Measurements from ENCODE around the gene ZFP69B. TPM values are rescaled to one million over a fixed set of nuclear protein-coding genes. Genes with fewer than 3 reads are reported as not detected.

The ZFP69B gene
- 1 to 10 TPM; 3.5 to 4.1 TPM for total RNA-seq

DNA sequence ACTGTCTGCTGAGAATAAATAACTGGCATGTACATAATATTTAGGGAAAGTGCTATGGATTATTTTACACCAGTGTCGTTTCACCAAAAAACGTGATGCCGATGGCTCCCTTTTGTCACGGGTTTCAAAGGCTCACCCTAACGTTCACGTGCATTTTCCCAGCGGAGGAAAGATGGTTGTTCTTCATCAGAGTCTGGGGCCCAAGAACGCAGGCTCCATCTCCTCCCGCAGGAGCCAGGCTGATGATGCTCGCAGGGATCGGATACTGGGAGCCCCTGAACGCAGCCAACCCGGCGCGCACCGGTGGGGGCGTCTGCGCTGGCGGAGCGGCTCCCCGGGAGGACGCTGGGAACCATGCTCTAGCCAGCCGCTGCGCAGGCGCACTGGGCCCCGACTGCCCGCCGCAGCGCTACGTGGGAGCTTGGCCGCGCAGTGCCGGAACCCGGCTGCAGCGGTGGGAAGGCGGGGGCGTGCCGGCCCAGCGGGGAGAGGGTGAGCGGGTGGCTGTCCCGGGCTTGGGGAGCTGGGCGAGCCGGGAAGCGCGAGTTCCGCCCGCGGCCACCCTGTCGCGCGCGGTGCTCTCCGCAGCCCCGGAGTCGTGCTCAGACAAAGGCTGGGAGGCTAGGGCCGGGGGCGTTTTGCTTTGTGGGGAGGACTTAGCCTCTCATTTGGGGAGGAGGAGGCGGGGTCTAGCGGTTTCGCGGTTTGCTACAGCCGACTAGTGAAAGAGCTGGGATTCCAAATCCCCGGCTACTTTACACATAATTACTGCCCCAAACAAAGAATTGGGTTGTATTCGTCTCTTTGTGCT lies at the start of gene ZFP69B:
TSS of gene ZFP69B (plus strand) at position 793 of the 811 bp plus-strand sequence. CDS start 486 bp downstream, outside the sequence.
- peak; percentile 61 for ATAC-seq
- TF ChIP-seq, protein P1, sequence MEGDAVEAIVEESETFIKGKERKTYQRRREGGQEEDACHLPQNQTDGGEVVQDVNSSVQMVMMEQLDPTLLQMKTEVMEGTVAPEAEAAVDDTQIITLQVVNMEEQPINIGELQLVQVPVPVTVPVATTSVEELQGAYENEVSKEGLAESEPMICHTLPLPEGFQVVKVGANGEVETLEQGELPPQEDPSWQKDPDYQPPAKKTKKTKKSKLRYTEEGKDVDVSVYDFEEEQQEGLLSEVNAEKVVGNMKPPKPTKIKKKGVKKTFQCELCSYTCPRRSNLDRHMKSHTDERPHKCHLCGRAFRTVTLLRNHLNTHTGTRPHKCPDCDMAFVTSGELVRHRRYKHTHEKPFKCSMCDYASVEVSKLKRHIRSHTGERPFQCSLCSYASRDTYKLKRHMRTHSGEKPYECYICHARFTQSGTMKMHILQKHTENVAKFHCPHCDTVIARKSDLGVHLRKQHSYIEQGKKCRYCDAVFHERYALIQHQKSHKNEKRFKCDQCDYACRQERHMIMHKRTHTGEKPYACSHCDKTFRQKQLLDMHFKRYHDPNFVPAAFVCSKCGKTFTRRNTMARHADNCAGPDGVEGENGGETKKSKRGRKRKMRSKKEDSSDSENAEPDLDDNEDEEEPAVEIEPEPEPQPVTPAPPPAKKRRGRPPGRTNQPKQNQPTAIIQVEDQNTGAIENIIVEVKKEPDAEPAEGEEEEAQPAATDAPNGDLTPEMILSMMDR (IDR thresholded peaks at IDR 0.05), result no peak
- H3K36me3 Mint-ChIP-seq (ENCODE audit: low read depth), result peaks cover 54% of the 10 kb centered on the region

DNA sequence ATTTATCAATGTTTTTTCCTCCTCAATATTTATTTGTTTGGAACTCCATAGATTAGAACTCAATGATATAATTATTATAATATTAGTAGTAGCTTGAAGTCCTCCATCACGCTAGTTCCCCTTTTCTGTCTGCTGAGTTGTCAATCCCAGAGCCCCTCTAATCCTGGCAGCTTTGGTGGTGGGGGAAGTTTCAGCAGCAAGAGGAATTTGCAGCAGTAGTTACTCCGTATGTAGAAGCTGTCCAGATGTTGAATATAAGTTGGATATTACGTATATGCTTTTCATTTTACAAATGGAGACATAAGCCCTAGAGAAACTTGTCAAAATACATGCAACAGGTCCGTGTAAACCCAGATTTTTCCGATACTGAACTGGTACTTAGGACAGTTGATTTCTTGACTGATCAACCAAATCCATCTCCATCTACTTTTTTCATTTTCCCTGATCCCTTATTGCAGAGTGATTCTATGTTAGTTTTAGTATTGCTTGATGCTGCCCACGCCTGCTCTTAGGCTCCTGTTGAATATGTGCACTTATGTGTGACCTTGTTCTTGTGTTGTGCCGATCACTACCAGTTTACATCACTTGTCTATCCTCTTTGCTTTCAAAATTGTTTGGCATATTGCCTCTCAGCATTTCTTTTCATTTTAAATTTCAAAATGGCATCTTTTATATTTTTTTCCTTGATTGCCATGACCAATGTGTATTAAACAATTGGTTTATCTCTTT lies 48.6 kb upstream of the ZFP69B start:
- no peak for DNase-seq
- CTCF ChIA-PET, result interaction anchor here (1.1 to 3.7 kb wide), 6 partner anchors 16 to 248 kb away, joined by 3 to 26 read pairs (median 10); no protein-coding TSS in a partner anchor
- Mint-ChIP-seq H3K4me1 (ENCODE audit: low read depth) (peaks cover 84% of the 10 kb centered on the region), H3K4me3 (peak overlapping the region; percentile 2), H3K9me3 (peaks cover 3% of the 10 kb centered on the region), H3K36me3 (ENCODE audit: low read depth) (peaks cover 60% of the 10 kb centered on the region), H3K27ac (peak overlapping the region; percentile 89), H3K27me3 (no peaks in the 10 kb centered on the region)
- intact Hi-C loops (cut with micrococcal nuclease), result loop anchor here (10.0 kb wide), 1 partner anchor 87 kb away; the partner anchor contains the start of gene COL9A2
- no peak for ATAC-seq
- POLR2A ChIA-PET, result interaction anchor here (2.2 to 16.6 kb wide), 3 partner anchors 17 to 60 kb away, joined by 7 to 278 read pairs (median 19); partner anchors contain the start of gene SMAP2
- TF ChIP-seq, protein P1 (IDR thresholded peaks at IDR 0.05), result no peak

More for the DNA sequence above, at the start of gene ZFP69B:
- Mint-ChIP-seq H3K4me3 (peak within 1 kb of the TSS; percentile 86), H3K9me3 (peaks cover 36% of the 10 kb centered on the region), H3K27me3 (no peaks in the 10 kb centered on the region), H3K4me1 (ENCODE audit: low read depth) (peaks cover 34% of the 10 kb centered on the region), H3K27ac (peak within 1 kb of the TSS; percentile 99)
- POLR2A ChIA-PET, result interaction anchor here (0.7 to 2.4 kb wide), 21 partner anchors 10 to 208 kb away, joined by 3 to 16 read pairs (median 4); partner anchors contain the start of genes EXO5 and ZFP69
- peak; percentile 96 for DNase-seq
- intact Hi-C loops (cut with micrococcal nuclease), result loop anchor here (10.0 kb wide), 1 partner anchor 55 kb away; the partner anchor contains the start of gene EXO5
- CTCF ChIA-PET, result interaction anchor here (0.7 to 1.5 kb wide), 9 partner anchors 12 to 297 kb away, joined by 3 to 6 read pairs (median 3); no protein-coding TSS in a partner anchor

DNA sequence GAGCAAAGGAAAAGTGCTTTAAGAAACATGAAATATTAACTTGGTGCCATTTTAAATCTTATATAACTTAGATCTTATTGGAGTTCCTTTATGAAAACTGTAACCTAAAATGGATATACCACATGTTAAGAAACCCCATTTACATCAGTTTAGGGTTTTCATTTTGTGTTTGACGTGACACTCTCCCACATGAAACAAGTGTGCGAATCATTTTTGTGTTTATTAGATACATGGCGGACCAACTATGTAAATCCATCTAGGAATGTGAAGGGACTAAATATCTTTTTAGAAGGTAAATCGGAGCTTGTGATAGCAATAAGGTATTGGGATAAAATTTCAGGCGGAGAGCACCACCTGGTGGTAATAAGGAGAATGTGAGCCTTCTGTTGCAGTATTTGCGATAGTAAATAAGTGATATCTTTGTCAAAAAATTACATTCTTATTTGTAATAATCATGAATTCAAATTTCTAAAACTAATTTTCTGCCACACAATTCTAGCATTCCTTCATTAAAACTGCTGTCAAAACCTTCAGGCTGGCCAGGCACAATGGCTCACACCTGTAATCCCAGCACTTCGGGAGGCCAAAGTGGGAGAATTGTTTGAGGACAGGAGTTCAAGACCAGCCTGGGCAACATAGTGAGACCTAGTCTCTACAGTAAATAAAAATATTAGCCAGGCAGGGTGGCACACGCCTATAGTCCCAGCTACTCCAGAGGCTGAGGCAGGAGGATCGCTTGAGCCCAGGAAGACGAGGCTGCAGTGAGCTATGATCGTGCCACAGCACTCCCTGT lies 45.4 kb upstream of the ZFP69B start:
- Mint-ChIP-seq H3K9me3 (peaks cover 3% of the 10 kb centered on the region), H3K4me1 (ENCODE audit: low read depth) (peaks cover 76% of the 10 kb centered on the region), H3K36me3 (ENCODE audit: low read depth) (peaks cover 62% of the 10 kb centered on the region), H3K4me3 (peak overlapping the region; percentile 46), H3K27ac (peak overlapping the region; percentile 89), H3K27me3 (no peaks in the 10 kb centered on the region)
- TF ChIP-seq, protein P1 (IDR thresholded peaks at IDR 0.05), result peak; percentile 95
- ChIA-PET POLR2A (interaction anchor here (0.7 to 16.6 kb wide), 6 partner anchors 21 to 113 kb away, joined by 3 to 278 read pairs (median 4); no protein-coding TSS in a partner anchor), CTCF (interaction anchor here (0.6 to 4.3 kb wide), 35 partner anchors 9 to 264 kb away, joined by 3 to 62 read pairs (median 6); partner anchors contain the start of genes COL9A2 and SMAP2)
- peak; percentile 31 for ATAC-seq
- intact Hi-C loops (cut with micrococcal nuclease), result loop anchor here (1.0 to 10.0 kb wide), 3 partner anchors 20 to 90 kb away; partner anchors contain the start of gene COL9A2
- peak; percentile 61 for DNase-seq

DNA sequence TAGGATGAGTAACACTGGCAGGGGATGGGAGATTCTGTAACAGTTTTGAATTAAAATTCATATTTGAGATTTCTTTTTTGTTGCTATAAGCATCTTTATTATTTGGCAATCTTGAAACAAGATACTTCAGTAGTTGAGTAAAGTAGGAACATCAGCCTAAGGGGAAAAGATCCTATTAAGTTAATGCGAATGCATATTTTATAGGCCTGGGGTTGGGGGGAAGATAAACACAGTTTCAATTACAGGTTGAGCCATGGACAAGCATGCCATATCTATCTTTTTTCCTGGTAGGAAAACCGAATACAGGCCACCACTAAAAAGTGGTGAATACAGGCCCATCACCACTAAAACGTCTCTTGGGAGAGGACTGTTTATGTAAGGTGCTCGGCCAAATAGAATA lies 44.5 kb upstream of the ZFP69B start:
- TF ChIP-seq, protein P1 (IDR thresholded peaks at IDR 0.05), result no peak
- intact Hi-C loops (cut with micrococcal nuclease), result loop anchor here (2.0 to 10.0 kb wide), 2 partner anchors 67 to 91 kb away; partner anchors contain the start of gene COL9A2
- Mint-ChIP-seq H3K36me3 (ENCODE audit: low read depth) (peaks cover 58% of the 10 kb centered on the region), H3K9me3 (no peaks in the 10 kb centered on the region), H3K4me3 (no peak overlapping the region), H3K4me1 (ENCODE audit: low read depth) (peaks cover 70% of the 10 kb centered on the region), H3K27ac (peak overlapping the region; percentile 61), H3K27me3 (no peaks in the 10 kb centered on the region)
- ATAC-seq, result no peak
- CTCF ChIA-PET, result interaction anchor here (1.0 to 4.3 kb wide), 14 partner anchors 10 to 262 kb away, joined by 3 to 62 read pairs (median 12); partner anchors contain the start of genes COL9A2 and SMAP2
- no peak for DNase-seq
- POLR2A ChIA-PET, result interaction anchor here (1.5 to 1.6 kb wide), 2 partner anchors 30 to 31 kb away, joined by 4 to 5 read pairs; no protein-coding TSS in a partner anchor

Data from activated CD8-positive, alpha-beta T cell treated with anti-CD3 and anti-CD28 coated beads for 36 hours (primary cell).